IPS-18c (cell line): ENCODE results near the gene TEDC2.
"Not testable (repeated sequence)": the region's sequence is repeated elsewhere in the genome, so short reads cannot be mapped to it uniquely, and the experiment has no call there.

Source experiments
- H3K4me3 ChIP-seq: 2 replicates; pipeline ENCODE4 v1.7.0; 2013; ENCODE audit warnings: low read depth, mild to moderate bottlenecking, low read length, moderate library complexity; ENCODE audit not compliant: insufficient read depth
- H3K9me3 ChIP-seq: one replicate; pipeline ENCODE4 v1.6.1; 2013; ENCODE audit warnings: mild to moderate bottlenecking, low read length, moderate library complexity; ENCODE audit not compliant: control insufficient read depth, insufficient read depth

TEDC2 gene

DNA sequence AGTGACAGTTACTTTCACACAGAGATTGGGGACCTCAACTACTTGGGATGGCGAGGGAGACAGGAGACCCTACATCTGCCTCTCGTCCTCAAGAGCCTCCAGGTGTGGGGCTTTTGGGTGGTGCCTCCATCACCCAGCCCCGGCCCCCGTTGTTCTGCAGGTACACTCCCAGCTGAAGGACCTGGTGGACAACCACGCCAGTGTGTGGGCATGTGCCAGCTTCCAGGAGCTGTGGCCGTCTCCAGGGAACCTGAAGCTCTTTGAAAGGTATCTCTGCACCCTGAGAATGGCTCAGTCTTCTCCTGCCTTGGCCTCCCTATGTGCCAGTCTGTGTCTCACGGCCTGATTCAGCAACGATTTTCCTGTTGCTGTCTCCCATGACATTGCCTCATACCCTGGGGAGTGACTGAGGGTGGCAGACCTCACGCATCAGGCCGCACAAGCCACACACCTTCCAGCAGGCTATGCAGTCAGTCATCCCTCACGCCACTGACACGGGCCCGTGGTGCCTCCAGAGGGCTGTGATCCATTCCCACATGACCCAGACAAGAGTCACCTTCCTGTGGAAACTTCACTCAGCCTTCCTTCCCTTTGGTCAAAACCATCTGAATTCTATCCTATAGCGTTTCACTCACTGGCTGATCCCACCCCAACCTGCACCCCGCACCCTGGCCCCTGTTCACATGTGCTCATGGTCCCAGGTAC lies 27.0 kb upstream of the TEDC2 start:
- H3K4me3 ChIP-seq = no peak overlapping the region
- H3K9me3 ChIP-seq = peaks cover 3% of the 10 kb centered on the region

DNA sequence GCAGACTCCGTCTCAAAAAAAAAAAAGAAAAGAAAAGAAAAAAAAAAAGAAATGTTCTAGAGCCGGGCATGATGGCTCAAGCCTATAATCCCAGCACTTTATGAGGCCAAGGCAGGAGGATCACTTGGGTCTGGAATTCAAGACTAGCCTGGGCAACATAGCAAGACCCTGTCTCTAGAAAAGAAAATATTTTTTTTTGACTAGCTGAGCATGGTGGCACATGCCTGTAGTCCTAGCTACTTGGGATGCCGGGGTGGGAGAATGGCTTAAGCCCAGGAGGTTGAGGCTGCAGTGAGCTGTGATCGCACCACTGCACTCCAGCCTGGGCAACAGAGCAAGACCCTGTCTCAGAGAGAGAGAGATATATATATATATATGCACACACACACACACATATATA lies 24.7 kb upstream of the TEDC2 start:
- H3K9me3 ChIP-seq, H3K4me3 ChIP-seq: not testable (repeated sequence)

DNA sequence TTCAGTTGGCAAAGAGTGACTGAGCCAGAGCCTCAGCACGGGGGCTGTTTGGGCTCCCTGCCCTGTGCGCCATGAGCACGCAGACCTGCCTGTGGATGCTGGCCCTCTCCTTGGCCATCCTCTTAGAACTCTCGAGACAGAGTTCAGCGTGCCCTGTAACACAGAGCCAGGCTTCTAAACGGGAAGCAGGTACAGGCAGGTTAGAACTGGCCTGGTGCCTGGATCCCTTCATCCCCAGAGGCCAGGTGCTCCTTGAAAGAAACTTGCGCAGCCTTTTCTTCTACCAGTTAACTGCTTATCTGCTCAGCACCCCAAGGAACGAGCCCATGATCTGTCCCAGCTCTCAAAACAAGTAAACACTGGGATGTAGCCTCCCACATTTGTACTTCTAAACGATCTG lies 23.8 kb upstream of the TEDC2 start:
- H3K4me3 ChIP-seq = no peak overlapping the region

DNA sequence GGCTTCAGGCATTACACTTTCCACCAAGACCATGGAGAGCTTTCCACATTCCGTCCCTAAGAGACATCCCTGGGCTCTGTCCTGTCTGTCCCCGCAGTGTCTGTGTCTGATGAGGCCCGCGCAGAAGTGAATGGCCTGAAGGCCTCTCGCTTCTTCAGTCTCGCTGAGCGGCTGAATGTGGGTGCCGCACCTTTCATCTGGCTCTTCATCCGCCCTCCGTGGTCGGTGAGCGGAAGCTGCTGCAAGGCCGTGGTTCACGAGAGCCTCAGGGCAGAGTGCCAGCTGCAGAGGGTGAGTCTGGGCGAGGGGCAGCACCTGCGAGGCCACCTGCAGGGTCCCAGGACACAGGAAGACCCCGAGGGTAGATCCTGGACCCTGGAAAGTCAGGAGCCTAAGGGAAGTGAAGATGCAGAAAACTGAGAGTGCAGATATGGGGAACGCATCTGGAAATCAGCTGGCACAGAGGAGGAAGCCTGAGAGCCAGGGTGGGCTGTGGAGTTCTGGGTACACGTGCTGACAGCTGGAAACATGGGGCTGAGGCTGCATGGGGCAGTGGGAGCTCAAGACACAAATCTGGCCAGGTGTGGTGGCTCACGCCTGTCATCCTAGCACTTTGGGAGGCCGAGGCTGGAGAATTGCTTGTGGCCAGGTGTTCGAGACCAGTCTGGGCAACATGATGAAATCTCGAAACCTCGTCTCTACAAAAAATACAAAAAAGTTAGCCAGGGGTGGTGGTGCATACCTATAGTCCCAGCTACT lies 22.7 kb upstream of the TEDC2 start:
- H3K9me3 ChIP-seq = no peaks in the 10 kb centered on the region
- no peak overlapping the region for H3K4me3 ChIP-seq

More for the DNA sequence above, 23.8 kb upstream of the TEDC2 start:
- H3K9me3 ChIP-seq = no peaks in the 10 kb centered on the region

DNA sequence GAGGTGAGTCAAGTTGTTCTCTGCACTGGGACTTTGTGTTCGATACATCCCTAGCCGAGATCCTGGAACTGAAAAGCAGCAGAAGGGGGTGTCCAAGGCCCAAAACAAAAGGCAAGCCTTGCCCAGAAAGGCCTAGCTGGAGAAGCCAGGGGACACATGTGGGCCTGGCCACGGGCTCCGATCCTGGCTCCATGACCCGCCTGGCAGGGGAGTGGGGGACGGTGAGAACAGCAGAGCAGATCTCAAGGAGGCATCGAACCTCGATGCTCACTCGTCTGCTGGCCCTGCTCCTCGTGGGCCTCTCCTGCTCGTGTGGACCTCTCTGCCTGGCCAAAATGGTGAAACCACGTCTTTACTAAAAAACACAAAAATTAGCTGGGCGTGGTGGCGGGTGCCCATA lies 21.8 kb upstream of the TEDC2 start:
- H3K9me3 ChIP-seq = no peaks in the 10 kb centered on the region
- no peak overlapping the region for H3K4me3 ChIP-seq

DNA sequence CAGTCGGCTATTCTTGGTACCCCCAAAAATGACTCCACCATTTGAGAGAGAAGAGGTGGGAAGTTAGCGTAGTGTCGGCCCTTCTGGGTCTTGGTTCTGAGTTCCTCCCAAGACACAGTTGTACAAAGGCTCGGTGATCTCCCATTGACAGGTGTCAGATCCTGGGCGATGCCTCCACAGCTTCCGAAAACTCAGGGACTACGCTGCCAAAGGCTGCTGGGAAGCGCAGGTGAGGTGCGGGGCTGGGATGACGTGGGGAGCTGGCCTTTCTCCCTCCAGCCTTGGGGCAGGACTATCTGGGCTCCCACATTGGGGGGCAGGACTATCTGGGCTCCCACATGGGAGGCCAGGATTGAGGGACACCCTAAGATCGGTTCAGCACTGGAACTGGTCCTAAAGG lies 20.3 kb upstream of the TEDC2 start:
- Histone ChIP-seq H3K4me3 (no peak overlapping the region), H3K9me3 (no peaks in the 10 kb centered on the region)

DNA sequence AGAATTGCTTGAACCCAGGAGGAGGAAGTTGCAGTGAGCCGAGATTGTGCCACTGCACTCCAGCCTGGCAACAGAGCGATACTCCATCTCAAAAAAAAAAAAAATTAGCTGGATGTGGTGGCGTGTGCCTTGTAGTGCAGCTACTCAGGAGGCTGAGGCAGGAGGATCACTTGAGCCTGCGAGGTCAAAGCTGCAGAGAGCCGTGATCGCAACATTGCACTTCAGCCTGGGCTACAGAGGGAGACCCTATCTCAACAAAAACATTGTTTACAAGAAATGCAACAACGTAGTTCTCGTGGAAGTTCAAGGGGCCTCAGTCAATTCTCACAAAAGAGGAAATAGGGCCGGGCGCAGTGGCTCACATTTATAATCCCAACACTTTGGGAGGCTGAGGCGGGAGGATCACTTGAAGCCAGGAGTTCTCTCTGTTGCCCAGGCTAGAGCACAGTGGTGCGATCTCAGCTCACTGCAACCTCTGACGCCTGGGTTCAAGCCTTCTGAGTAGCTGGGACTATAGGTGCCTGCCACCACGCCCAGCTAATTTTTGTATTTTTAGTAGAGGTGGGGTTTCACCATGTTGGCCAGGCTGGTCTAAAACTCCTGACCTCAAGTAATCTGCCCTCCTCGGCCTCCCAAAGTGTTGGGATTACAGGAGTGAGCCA lies 18.6 kb upstream of the TEDC2 start:
- not testable (repeated sequence) for H3K9me3 ChIP-seq, H3K4me3 ChIP-seq

DNA sequence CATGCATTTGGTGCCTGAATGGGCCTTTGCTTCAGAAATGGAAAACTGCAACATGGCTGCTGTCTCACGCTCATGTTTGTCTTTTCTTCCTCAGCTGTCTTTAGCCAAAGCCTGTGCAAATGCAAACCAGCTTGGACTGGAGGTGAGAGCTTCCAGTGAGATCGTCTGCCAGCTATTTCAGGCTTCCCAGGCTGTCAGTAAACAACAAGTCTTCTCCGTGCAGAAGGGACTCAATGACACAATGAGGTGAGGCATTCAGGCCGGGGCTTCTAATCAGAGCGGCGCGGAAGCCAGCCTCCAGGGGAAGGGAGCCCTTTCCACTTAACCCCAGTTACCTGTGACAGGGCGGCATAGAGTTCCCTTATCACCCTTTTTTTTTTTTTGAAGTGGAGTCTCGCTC lies 16.4 kb upstream of the TEDC2 start:
- no peak overlapping the region for H3K4me3 ChIP-seq
- H3K9me3 ChIP-seq = no peaks in the 10 kb centered on the region

DNA sequence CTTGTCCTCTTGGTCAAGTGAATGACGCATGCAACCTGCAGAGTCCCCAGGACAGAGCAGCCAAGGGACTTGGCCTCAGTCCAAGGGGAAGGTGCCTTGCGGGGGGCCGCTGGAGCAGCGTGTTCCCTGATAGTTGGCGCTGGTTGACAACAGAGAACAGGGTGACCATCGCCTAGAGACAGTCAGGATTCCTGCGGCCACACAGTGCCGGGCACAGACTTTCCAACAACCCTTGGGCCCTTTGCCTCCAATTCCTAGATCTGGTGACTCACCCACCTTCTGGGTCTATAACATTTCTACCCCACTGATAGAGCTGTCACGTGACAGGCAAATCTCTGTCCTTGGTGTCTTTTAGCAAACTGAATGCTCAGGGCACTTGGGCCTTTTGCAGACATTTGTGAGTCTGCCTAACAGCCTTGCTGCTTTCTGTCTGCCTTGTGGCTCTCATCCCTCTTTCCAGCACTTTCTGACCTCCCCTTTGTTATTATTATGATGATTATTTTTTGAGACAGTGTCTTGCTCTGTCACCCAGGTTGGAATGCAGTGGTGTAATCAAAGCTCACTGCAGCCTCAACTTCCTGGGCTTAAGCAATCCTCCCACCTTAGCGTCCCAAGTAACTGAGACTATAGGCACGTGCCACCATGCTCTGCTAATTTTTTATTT lies 11.9 kb upstream of the TEDC2 start:
- no peak overlapping the region for H3K4me3 ChIP-seq
- H3K9me3 ChIP-seq = no peaks in the 10 kb centered on the region

DNA sequence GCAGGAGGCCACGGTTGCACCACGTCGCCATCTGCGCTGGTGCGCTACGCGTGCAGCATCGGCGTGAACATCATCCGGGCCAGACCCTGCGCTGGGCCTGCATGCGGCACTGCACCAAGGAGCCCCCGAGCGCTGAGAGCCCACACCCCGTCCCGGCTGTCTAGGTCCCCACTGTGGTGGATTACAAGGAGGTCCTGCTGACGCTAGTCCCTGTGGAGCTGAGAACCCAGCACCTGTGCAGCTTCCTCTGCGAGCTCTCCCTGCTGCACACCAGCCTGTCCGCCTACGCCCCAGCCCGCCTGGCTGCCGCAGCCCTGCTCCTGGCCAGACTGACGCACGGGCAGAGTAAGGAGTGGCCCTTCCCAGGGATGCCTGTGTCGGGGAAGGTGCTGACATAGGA lies 10.8 kb upstream of the TEDC2 start:
- Histone ChIP-seq H3K9me3 (no peaks in the 10 kb centered on the region), H3K4me3 (no peak overlapping the region)

DNA sequence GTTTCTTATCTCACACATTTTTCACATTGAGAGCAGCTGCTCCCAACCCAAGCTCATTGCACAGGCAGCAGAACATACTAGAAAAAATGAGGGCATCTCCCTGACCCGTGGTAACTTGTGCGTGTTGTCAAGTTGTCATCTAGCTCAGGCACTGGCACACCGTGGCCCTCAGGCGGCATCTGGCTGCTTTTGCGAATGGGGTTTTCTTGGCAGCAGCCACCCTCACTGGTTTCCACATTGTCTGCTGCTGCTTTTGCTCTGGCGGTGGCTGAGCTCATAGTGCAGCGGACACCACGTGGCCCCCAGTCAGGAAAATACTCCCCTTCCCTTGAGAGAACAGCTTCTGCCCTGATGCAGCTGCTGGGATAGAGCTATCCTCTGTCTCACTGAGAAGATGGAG lies 9.4 kb upstream of the TEDC2 start:
- H3K9me3 ChIP-seq = no peaks in the 10 kb centered on the region
- H3K4me3 ChIP-seq = no peak overlapping the region

DNA sequence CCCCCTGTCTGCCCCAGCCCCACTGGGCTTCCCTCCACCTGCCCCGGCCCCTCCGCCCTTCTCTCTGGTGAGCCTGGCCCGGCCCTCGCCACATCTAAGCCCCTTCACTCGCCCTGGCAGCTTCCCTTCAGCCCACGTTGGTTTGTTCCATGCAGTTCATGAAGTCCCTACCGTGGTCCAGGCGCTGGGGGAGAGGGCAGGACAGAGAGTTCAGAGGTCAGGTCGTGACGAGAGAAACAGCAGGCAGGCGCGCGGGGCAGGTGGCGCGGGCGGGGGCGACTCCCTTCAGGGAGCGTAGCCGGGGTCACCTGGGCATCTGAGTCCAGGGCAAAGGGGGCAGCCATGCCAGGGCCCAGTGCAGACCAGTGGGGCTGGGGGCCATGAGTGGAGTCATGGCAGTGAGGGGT lies 8.9 kb upstream of the TEDC2 start:
- Histone ChIP-seq H3K4me3 (no peak overlapping the region), H3K9me3 (no peaks in the 10 kb centered on the region)

DNA sequence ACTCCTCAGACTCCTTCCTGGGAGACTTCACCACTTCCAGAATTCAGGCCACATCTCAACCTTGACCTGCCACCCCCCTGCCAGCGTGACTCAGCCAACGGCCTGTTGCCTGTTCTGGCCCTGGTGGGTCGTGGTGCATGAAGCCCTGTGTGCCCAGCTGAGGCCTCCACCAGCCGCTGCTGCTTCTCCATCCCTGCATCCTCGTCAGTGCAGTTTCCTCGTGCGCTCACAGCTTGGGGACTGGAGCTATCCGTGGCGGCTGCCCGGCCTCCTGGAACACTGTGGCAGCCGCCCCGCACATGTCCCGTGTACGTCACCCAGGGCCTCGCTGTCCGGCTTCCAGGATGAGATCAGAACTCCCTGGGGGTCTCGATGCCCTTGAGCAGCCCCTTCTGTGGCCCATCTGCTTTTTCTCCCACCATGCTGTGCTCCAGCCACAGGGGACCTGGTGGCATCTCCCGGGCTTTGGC lies 8.0 kb upstream of the TEDC2 start:
- no peak overlapping the region for H3K4me3 ChIP-seq
- no peaks in the 10 kb centered on the region for H3K9me3 ChIP-seq

DNA sequence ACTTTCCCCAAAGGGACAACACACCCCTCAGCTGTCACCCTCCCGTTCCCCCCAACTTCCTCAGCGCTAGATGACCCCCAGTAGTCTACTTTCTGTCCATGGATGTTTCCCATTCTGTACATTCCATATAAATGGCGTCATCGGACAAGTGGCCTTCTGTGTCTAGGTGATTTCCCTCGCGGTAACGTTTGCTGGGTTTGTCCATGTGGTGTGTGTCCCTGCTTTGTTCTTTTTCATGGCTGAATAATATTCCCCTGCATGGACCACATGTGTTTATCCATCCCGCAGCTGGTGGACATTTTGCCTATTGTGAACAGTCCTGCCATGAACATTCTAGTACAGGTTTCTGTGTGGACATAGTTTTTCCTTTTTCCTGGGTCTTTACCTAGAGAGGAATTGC lies 7.3 kb upstream of the TEDC2 start:
- H3K9me3 ChIP-seq = no peaks in the 10 kb centered on the region
- no peak overlapping the region for H3K4me3 ChIP-seq

DNA sequence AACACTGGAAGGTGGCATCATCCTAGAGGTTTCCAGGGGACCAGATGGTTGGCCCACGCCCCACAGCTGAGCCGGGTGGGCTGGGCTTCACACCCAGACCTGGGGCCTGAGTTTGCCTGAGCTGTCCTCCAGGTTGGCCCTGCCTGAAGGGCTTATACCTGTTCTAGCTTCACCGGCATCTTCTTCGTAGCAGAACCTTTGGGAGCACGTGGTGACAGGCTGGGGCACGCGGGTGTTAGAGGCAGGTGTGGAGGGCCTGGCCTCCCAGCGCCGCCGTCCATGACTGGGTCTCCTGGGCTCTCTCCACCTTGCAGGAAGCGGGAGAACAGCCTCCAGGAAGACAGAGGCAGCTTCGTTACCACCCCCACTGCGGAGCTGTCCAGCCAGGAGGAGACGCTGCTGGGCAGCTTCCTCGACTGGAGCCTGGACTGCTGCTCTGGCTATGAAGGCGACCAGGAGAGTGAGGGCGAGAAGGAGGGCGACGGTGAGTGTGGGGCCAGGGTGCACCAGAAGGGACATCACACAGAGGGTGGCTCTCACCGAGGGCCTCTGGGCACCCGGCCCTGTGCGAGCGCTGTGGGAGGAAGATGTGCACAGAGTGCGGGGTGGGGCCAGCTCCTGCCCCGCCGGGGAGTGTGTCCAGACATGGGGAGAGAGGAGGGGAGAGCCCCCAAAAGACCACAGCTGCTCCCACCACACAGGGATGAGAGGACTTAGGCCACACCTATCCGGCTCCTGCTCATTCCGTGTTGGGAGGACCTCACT lies 4.6 kb upstream of the TEDC2 start:
- no peaks in the 10 kb centered on the region for H3K9me3 ChIP-seq
- H3K4me3 ChIP-seq = no peak overlapping the region; the same call in 1 of the 2 replicates

DNA sequence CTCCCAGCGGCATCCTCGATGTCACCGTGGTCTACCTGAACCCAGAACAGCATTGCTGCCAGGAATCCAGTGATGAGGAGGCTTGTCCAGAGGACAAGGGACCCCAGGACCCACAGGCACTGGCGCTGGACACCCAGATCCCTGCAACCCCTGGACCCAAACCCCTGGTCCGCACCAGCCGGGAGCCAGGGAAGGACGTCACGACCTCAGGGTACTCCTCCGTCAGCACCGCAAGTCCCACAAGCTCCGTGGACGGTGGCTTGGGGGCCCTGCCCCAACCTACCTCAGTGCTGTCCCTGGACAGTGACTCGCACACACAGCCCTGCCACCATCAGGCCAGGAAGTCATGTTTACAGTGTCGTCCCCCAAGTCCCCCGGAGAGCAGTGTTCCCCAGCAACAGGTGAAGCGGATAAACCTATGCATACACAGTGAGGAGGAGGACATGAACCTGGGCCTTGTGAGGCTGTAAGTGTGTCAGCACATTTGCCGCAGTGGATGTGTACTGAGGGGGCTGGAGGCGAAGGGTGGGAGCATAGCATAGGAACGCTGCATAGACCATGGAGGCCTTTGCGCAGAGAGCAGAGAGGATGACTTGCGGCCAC lies 3.3 kb upstream of the TEDC2 start:
- Histone ChIP-seq H3K4me3 (no peak overlapping the region), H3K9me3 (no peaks in the 10 kb centered on the region)

DNA sequence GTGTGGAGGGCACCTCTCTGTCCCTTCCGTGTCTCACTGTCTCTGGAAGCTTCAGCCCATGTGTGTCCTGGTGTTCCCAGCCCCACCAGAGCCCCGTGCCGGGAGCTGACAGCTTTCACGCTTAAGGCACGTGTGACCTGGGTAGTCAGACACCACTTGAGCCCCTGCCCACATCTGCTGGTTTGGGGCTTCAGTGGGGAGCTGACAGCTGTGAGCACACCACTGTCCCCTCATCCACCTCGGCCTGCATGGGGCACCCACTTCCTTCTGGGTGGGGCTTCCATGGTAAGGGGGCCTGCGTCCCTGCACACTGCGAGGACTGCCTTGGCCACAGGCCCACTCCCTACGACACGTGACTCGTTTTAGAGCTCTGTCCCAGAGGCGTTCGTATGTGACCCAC lies 2.6 kb upstream of the TEDC2 start:
- Histone ChIP-seq H3K9me3 (no peaks in the 10 kb centered on the region), H3K4me3 (no peak overlapping the region)
